HG03442 (cell line): ENCODE results near the gene LRRC8E.

Source experiments
- ATAC-seq: cut with Tn5 transposase; IDR thresholded peaks from one replicate; pipeline ENCODE4 v1.9.1; 2021; ENCODE audit warnings: mild to moderate bottlenecking, moderate library complexity; ENCODE audit not compliant: unreplicated experiment

LRRC8E gene

GRCh38 chr19:7867092-7867844 lies 21.0 kb upstream of the LRRC8E start:
- ATAC-seq = no peak

GRCh38 chr19:7868326-7868670 lies 20.0 kb upstream of the LRRC8E start:
- no peak for ATAC-seq

DNA sequence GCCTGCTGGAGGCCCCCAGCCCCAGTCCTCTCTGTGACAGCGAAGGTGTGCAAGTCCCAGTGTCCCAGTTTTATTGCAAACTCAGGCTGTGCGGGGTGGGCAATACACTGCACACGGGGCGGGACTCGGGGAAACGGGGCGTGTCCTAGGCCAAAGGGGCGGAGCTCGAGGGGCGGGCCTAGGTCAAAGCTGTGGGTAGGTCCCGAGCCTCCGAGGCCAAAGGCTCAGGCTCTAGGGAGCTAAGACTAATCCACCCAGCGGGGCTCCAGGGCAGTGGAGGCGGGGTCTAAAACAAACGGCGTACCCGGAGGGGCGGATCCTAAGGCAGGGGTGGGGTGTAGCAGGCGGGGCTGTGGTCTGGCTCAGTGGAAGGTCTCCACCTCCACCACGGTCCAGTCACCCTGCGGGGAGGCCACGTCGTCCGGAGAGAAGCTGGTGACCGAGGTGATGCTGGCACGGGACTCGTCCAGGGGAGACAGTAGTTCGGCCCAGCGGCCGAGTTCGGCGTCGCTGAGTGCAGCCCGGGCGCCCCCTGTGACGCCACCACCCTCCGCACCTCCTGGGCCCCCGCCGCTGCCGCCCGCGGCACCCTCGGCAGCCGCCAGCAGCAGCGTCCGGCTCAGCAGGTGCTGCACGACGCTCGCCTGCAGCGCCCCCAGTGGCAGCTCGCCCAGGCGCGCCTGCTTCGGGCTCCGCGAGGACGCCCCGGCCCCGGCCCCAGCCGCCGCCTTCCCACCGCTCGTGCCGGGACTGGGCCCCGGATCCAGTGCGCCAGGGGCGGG lies 19.4 kb upstream of the LRRC8E start:
- ATAC-seq = peak; percentile 65

GRCh38 chr19:7869453-7869909 lies 18.8 kb upstream of the LRRC8E start:
- ATAC-seq = peak; percentile 56

DNA sequence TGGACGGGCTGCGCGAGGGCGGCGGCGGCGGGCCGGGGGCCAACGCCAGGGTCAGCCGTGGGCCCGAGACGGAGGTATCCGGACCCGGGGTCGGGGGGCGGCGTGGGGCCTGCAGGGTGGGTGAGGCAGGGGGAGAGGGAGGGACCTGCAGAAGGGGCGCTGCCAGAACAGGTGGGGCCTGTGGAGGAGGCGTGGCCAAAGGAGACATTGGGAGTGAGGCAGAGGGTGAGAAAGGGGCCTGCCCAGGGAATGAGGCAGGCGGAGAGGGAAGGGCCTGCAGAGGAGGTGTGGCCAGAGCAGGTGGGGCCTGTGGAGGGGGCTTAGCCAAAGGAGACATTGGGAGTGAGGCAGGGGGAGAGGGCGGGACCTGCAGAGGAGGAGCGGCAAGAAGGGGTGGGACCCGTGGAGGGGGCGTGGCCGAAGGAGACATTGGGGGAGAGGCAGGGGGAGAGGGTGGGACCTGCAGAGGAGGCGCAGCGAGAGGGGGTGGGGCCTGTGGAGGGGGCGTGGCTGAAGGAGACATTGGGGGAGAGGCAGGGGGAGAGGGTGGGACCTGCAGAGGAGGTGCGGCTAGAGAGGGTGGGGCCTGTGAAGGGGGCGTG lies 18.3 kb upstream of the LRRC8E start:
- no peak for ATAC-seq

- no peak for ATAC-seq
Observed at GRCh38 chr19:7870571-7871436, 17.5 kb upstream of the LRRC8E start.

DNA sequence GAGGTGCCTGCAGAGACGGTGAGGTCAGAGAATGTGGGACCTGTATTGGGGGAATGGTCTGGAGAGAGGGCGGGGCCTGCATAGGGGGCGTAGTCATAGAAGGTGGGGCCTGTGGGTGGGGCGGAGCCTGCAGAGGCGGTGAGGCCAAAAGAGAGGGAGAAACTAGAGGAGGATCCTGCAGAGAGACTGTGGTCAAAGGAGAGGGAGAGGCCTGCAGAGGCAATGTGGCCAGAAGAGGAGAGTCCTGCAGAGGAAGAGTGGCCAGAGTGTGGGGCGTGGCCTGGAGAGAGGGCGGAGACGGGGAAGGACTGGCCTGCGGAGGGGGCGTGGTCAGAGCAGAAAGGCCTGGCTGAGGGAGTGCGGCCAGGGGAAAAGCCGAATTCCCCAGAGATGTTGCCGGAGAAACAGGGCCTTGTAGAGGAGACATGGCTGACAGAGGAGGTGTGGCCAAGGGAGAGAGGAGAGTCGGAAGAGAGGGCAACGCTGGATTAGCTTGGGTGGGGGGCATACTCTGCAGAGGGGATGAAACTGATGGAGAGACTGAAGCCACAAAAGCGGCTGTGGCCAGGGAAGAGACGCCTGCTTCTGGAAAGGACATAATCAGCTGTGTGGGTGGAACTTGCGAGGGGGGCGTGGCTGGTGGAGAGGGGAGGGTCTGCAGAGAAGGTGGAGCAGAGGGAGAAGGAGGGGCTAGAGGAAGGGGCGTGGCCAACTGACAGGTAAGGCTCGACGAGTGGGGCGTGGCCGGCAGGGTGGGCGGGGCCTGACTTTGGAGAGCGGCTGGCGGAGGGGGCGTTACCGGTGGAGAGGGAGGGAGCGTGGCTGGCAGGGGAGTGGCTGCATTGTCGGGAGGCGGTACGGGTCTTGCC lies 16.6 kb upstream of the LRRC8E start:
- ATAC-seq = no peak

DNA sequence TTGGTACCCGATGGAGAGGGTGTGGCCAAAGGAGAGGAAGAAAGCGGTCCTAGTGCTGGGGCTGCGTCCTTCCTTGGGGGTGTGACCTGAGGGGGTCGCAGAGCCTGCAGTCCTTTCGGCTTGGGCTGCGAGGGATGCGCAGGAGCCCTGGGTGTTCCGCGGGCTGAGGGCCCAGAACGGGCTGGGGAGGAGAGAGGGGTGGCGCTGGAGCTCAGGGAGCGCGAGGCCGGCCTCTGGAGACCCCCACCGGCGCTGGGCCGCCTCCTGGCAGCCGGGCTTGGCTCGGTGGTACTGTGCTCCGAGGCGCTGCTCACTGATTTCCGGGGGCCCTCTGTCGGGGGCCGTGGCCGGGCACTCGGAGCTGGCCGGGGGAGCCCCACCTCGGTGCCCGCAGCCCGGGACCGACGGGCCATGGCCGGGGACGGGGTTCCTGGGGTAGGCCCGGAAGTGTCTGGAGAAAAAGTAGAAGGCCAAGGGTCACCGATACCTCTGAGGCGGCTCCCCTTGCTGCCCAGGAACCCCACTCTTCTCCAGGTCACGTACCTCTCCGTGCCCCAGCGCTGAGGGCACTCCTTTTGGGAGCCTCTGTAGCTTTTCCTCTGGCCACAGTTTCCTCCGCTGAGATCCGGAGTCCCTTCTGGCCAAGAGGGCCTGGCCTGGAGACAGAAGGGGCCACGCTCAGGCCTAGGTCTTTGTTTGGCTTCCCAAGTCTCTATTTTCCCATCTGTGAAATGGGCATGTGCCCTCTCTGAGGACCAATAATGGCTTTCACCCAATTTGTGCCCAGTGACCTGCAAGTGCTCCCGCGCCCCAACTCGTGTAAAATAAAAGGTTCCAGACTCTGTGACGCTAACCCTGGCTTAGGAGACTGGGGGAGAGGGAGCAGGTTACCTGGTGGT lies 15.8 kb upstream of the LRRC8E start:
- no peak for ATAC-seq

DNA sequence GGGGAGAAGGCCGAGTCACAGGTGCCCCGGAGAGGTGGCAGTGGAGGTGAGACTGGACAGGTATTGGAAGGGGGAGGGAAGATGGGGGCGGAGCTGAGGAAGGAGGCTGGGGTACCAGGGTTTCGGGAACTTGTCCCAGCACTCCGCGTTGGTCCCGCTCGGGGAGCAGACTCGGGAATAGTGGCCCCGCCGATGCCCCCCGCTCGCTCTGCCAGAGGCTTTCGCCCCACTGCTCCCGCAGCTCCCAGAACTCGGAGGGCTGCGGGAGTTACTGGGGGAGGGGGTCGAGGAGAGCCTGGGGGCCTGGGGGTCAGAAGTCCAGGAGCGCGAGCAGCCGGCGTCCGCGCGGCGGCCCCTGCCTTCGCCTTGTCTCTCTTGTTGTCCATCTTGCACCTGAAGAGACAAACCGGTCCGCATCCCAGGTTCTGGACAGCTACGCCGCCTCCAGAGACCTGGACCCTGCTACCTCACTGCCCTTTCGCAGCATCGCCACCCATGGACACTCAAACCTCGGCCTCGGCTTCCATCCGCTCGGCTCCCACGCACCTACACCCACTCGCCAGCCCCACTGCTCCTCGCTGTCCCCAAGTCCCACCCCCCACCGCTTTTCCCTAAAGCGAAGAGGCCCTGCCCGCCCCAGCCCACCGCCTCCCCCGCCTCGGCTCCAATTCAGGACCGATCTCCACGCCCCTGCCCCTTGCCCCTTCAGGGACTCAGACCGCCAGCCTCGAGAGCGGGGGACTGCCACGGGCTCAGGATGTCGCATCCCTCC lies 14.8 kb upstream of the LRRC8E start:
- ATAC-seq = no peak

DNA sequence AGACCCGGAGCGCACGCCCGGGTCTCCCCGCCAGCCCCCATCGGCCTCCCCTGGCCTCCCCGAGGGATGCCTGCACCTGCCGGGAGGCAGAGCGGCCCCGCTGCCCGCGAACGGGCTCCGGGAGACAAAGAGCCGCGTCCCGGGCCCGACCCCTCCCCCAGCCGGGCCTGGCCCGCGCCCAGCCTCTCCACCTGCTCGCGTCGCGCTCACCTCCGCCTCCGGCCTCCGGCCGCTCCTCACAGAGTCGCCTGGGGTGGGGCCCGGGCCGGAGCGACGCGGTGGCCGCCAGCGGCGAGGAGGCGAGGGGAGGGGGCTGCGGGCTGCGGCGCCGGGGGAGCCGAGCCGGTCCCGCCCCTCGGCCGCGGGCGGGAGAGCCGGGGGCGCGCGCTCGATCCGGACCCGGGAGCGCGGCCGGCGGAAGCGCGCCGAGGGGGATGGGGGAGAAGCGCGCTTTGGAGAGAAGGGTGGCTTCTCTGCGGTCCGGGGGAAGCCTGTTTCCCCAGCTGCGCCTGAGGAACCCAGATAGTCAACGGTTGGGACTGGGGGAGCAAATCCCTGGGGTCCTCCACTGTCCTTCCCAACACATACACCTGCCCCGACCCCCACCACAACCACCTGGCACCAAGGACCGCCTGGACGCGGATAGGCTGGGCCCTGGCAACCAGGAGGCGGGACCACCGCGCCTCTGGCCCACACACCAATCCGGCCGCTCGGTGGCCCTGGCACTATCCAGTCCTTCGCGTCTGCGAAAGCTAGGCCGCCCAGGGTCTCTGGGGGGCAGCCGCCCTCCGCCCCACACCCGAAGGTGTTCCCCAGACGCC lies 14.0 kb upstream of the LRRC8E start, which contains the start of gene PRR36:
TSS of gene PRR36 (minus strand) at position 315 of the 821 bp plus-strand sequence. CDS start 701 bp downstream, outside the sequence.
- no peak for ATAC-seq

GRCh38 chr19:7874897-7875273 lies 13.4 kb upstream of the LRRC8E start:
- no peak for ATAC-seq

- no peak for ATAC-seq
Observed at GRCh38 chr19:7877249-7877836, 11.0 kb upstream of the LRRC8E start.

DNA sequence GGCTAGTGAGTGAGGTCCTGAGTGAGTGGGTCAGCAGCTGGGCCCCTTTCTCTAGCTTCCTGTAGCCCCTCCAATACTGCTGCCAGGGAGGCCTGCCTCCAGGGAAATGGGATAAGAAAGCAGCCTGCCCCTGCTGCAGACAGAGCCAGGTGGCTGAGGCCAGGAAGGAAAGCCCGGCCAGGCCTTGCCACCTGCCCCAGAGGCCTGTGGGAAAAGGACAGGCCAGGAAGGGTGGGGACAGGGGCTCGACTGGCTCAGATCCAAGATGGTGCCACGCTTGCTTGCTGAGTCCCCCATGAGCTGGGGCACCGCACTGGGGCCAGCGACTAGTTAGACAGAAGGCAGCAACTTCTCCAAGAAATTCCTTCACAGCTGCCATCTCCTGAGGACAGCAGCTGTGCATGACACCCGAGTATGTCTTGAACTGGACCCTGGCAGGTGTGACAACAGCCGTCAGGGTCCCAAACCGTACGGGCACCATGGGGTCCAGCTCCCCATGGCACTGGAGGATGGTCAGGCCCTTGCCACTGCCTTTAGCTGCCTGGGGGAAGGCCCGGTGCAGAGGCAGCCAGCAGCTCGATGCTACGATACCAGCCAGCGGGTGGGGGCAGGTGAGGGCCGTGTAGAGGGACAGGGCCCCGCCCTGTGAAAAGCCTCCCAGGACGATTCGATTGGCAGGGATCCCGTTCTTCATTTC lies 9.1 kb upstream of the LRRC8E start:
- no peak for ATAC-seq

GRCh38 chr19:7879836-7880235 lies 8.5 kb upstream of the LRRC8E start:
- ATAC-seq = no peak

DNA sequence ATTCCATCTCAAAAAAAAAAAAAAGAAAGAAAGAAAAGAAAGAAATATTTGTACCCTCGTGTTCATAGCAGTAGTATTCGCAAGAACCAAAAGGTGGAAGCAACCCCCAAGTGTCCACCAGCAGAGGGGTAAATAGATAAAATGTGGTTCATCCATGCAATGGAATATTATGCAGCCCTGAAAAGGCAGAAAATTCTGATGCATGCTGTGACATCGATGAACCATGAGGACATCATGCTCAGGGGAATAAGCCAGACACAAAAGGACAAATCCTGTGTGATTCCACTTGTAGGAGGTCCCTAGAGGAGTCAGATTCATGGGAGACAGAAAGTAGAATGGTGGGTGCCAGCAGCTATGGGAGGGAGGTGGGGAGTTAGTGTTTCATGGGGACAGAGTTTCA lies 6.4 kb upstream of the LRRC8E start:
- ATAC-seq = no peak

DNA sequence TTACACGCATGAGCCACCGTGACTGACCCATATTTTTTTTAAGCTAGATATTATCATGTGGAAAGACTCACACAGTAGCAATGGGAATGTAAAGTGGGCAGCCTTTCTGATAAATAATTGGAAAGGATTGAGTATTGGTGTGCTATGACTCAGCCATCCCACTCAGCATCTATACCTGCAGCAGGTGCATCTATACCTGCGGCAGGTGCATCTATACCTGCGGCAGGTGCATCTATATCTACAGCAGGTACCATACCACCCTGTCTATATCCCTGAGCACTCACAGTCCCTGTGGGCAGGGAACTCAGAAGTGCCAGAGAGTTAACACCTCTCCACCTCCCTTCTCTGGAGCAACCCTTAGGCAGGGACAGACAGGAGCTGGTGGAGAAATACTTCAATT lies 5.2 kb upstream of the LRRC8E start:
- no peak for ATAC-seq
